H9 (cell line): Measurements from ENCODE around the gene SPDYE6. TPM values are rescaled to one million over a fixed set of nuclear protein-coding genes. Genes with fewer than 3 reads are reported as not detected.
A peak's percentile ranks its signal among the peaks of the same experiment; 100 is the strongest.

ENCODE experiments used
- DNase-seq: peaks from one replicate; pipeline ENCODE4 v3.0.0-alpha.2; 2017
- H2AFZ ChIP-seq: one replicate; pipeline ENCODE4 v1.6.1; 2013; ENCODE audit warnings: mild to moderate bottlenecking, low read length, control low read depth, moderate library complexity
- H2AK5ac ChIP-seq: 2 replicates; pipeline ENCODE4 v1.6.1; 2013; ENCODE audit warnings: low read length, control low read depth, mixed read lengths; ENCODE audit not compliant: insufficient read length
- H2BK120ac ChIP-seq: one replicate; pipeline ENCODE4 v1.6.1; 2013; ENCODE audit warnings: low read depth, mild to moderate bottlenecking, low read length, control low read depth, inconsistent platforms; ENCODE audit not compliant: poor library complexity, severe bottlenecking
- H2BK12ac ChIP-seq: 2 replicates; pipeline ENCODE4 v1.6.1; 2013; ENCODE audit warnings: low read length, control low read depth, mixed read lengths, low read depth; ENCODE audit not compliant: insufficient read length
- H2BK15ac ChIP-seq: 2 replicates; pipeline ENCODE4 v1.6.1; 2013; ENCODE audit warnings: low read depth, low read length, control low read depth
- H2BK20ac ChIP-seq: one replicate; pipeline ENCODE4 v1.6.1; 2013; ENCODE audit warnings: low read depth, mild to moderate bottlenecking, low read length, control low read depth, inconsistent platforms; ENCODE audit not compliant: poor library complexity, severe bottlenecking
- H2BK5ac ChIP-seq: 2 replicates; pipeline ENCODE4 v1.6.1; 2013; ENCODE audit warnings: low read length, control low read depth, mixed read lengths; ENCODE audit not compliant: insufficient read length
- H3K14ac ChIP-seq: 2 replicates; pipeline ENCODE4 v1.6.1; 2013; ENCODE audit warnings: low read length, control low read depth; ENCODE audit not compliant: insufficient read depth
- H3K18ac ChIP-seq: 2 replicates; pipeline ENCODE4 v1.6.1; 2013; ENCODE audit warnings: low read depth, mild to moderate bottlenecking, mixed read lengths, low read length, control low read depth; ENCODE audit not compliant: insufficient read length
- H3K23ac ChIP-seq: 2 replicates; pipeline ENCODE4 v1.6.1; 2013; ENCODE audit warnings: low read length, control low read depth, mixed read lengths, low read depth; ENCODE audit not compliant: insufficient read length
- H3K23me2 ChIP-seq: 2 replicates; pipeline ENCODE4 v1.6.1; 2013; ENCODE audit warnings: low read depth, mild to moderate bottlenecking, mixed read lengths, low read length, control low read depth; ENCODE audit not compliant: insufficient read length, poor library complexity, severe bottlenecking
- H3K27ac ChIP-seq: 2 replicates; pipeline ENCODE4 v1.5.1; 2013; ENCODE audit warnings: low read length, control low read depth, mixed read lengths, low read depth; ENCODE audit not compliant: insufficient read length
- H3K27me3 ChIP-seq: 2 replicates; pipeline ENCODE4 v1.6.1; 2013; ENCODE audit warnings: low read length, control low read depth, inconsistent platforms; ENCODE audit not compliant: insufficient read depth
- H3K4ac ChIP-seq: 2 replicates; pipeline ENCODE4 v1.6.1; 2013; ENCODE audit warnings: low read depth, mild to moderate bottlenecking, control low read depth, inconsistent platforms, low read length, moderate library complexity
- H3K4me1 ChIP-seq: 2 replicates; pipeline ENCODE4 v1.6.1; 2013; ENCODE audit warnings: low read length, control low read depth, inconsistent platforms; ENCODE audit not compliant: insufficient read depth
- H3K4me2 ChIP-seq: 2 replicates; pipeline ENCODE4 v1.6.1; 2013; ENCODE audit warnings: low read length, control low read depth, mixed read lengths; ENCODE audit not compliant: insufficient read length, insufficient read depth
- H3K56ac ChIP-seq: 2 replicates; pipeline ENCODE4 v1.6.1; 2013; ENCODE audit warnings: low read depth, mild to moderate bottlenecking, mixed read lengths, low read length, control low read depth; ENCODE audit not compliant: insufficient read length
- H3K79me1 ChIP-seq: 2 replicates; pipeline ENCODE4 v1.6.1; 2013; ENCODE audit warnings: low read depth, mild to moderate bottlenecking, moderate library complexity, low read length, control low read depth, inconsistent platforms; ENCODE audit not compliant: insufficient read depth, poor library complexity, severe bottlenecking
- H3K79me2 ChIP-seq: 2 replicates; pipeline ENCODE4 v1.6.1; 2013; ENCODE audit warnings: low read length, control low read depth, inconsistent platforms; ENCODE audit not compliant: insufficient read depth
- H3K9ac ChIP-seq: 2 replicates; pipeline ENCODE4 v1.6.1; 2013; ENCODE audit warnings: low read length, control low read depth, mixed read lengths; ENCODE audit not compliant: insufficient read length; ENCODE audit errors: extremely low read depth
- H3K9me3 ChIP-seq: one replicate; pipeline ENCODE4 v1.6.1; 2013; ENCODE audit warnings: low read depth, low read length, inconsistent platforms; ENCODE audit not compliant: control insufficient read depth
- H3T11ph ChIP-seq: one replicate; pipeline ENCODE4 v1.6.1; 2013; ENCODE audit warnings: mild to moderate bottlenecking, low read length, control low read depth, inconsistent platforms
- H4K20me1 ChIP-seq: one replicate; pipeline ENCODE4 v1.6.1; 2013; ENCODE audit not compliant: control insufficient read depth, insufficient read length, insufficient read depth
- H4K5ac ChIP-seq: 2 replicates; pipeline ENCODE4 v1.6.1; 2013; ENCODE audit warnings: low read depth, mild to moderate bottlenecking, mixed read lengths, low read length, control low read depth; ENCODE audit not compliant: insufficient read length
- H4K8ac ChIP-seq: replicated peaks from 2 replicates; pipeline ENCODE4 v1.6.1; 2013; ENCODE audit warnings: low read length, control low read depth, mixed read lengths, low read depth; ENCODE audit not compliant: insufficient read length
- H4K91ac ChIP-seq: 2 replicates; pipeline ENCODE4 v1.6.1; 2013; ENCODE audit warnings: low read depth, mild to moderate bottlenecking, moderate library complexity, mixed read lengths, low read length, control low read depth; ENCODE audit not compliant: insufficient read length
- H3K27ac Mint-ChIP-seq, 3 experiments: 2 replicates in 2 of 3; 3 replicates in 1 of 3; pipeline ENCODE4 v1.8.0; 2020 to 2021; ENCODE audit warnings: mixed read lengths in 3 of 3, mild to moderate bottlenecking in 1 of 3, moderate library complexity in 1 of 3
- H3K27me3 Mint-ChIP-seq: 2 replicates; pipeline ENCODE4 v1.8.0; 2021; ENCODE audit warnings: low read depth, mild to moderate bottlenecking, moderate library complexity, mixed read lengths
- H3K36me3 Mint-ChIP-seq, 3 experiments: 2 replicates in 2 of 3; 3 replicates in 1 of 3; pipeline ENCODE4 v1.8.0; 2020 to 2021; ENCODE audit warnings: low read depth in 3 of 3, mixed read lengths in 3 of 3; ENCODE audit not compliant: insufficient read depth in 1 of 3
- H3K4me1 Mint-ChIP-seq, 2 experiments: 2 replicates each; pipeline ENCODE4 v1.8.0; 2020; ENCODE audit warnings: mixed read lengths in 2 of 2
- H3K4me3 Mint-ChIP-seq, 2 experiments: 2 replicates in 1 of 2; 3 replicates in 1 of 2; pipeline ENCODE4 v1.8.0; 2020 to 2021; ENCODE audit warnings: mild to moderate bottlenecking in 2 of 2, mixed read lengths in 2 of 2, moderate library complexity in 1 of 2
- H3K9me3 Mint-ChIP-seq, 2 experiments: 2 replicates in 1 of 2; 3 replicates in 1 of 2; pipeline ENCODE4 v1.8.0; 2020; ENCODE audit warnings: mild to moderate bottlenecking in 2 of 2, mixed read lengths in 2 of 2, moderate library complexity in 1 of 2
- WGBS: extraction: QIAGEN DNeasy Blood & Tissue Kit; methylation state at CpG from one replicate; pipeline ENCODE4 v1.1.7; 2013; ENCODE audit warnings: missing lambda C conversion rate, low lambda C conversion rate, mixed read lengths; ENCODE audit not compliant: insufficient read length; ENCODE audit errors: extremely low coverage; 5-methylcytosine and 5-hydroxymethylcytosine counted together
- total RNA-seq: library from RNA; stranded (reverse); gene quantifications from 2 replicates; pipeline ENCODE4 v1.2.1, GENCODE V29; 2021
- TF ChIP-seq, protein P1 (sequence below): fragments of 200-600 bp; sonication (generic); conservative IDR thresholded peaks from 3 replicates; pipeline ENCODE4 v1.8.0; 2021; ENCODE audit warnings: antibody characterized with exemption, mild to moderate bottlenecking

SPDYE6 gene
- total RNA-seq, 1 experiment from 2014 or later = not detected

DNA sequence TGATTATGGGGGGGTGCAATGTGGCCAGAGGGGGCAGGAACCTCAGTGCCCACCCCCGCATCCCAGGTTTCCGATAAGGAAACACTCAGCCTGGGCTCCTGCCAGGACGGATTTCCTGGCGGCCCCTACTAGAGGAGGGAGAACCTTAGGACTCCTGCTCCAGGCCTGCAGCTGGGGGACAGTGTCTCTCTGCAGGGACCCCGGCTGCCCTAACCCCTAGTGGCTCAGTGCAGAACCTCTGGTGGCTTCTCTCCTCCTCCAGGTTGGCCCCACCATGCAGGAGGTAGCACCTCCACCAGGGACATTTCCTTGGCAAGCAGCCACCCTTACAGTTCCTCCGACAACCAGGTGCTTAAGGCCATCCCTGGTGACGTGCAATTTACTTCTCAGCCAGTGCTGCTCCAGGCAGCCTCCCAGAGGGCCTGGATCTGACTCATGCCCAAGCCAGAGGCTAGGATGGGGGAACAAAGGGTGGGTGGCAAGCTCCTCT lies 37.7 kb downstream of the SPDYE6 start:
- Histone ChIP-seq H3K23me2 (no peaks in the 10 kb centered on the region), H3K18ac (no peak overlapping the region), H4K8ac (no peak overlapping the region), H2BK120ac (no peak overlapping the region), H2BK12ac (no peak overlapping the region), H3K9ac (no peak overlapping the region), H3K79me2 (no peaks in the 10 kb centered on the region), H3K79me1 (no peaks in the 10 kb centered on the region), H4K91ac (no peak overlapping the region), H3K9me3 (no peaks in the 10 kb centered on the region), H3K56ac (no peak overlapping the region), H2BK5ac (no peak overlapping the region), H3K27ac (no peak overlapping the region), H2AK5ac (no peak overlapping the region), H3K14ac (no peak overlapping the region), H3K23ac (no peak overlapping the region), H4K5ac (no peak overlapping the region), H3K4me2 (no peak overlapping the region), H2BK15ac (no peak overlapping the region), H2AFZ (no peak overlapping the region), H3K27me3 (no peaks in the 10 kb centered on the region), H3T11ph (no peak overlapping the region), H3K4me1 (no peaks in the 10 kb centered on the region; the same call in 1 of the 2 replicates), H4K20me1 (no peaks in the 10 kb centered on the region), H3K4ac (no peak overlapping the region), H2BK20ac (no peak overlapping the region)
- Mint-ChIP-seq H3K9me3 (no peaks in the 10 kb centered on the region), H3K27ac (peak overlapping the region in 1 of 3 experiments; percentile 59; a peak in 1 of 7 replicates), H3K27me3 (peaks cover 17% of the 10 kb centered on the region), H3K36me3 (peaks cover 3 to 21% (median 18%) of the 10 kb centered on the region in 3 experiments), H3K4me1 (peaks cover 13 to 23% of the 10 kb centered on the region in 2 experiments), H3K4me3 (no peak overlapping the region)
- no CpG with 5 or more reads among the region's 7 CpGs for WGBS
- TF ChIP-seq, protein P1, sequence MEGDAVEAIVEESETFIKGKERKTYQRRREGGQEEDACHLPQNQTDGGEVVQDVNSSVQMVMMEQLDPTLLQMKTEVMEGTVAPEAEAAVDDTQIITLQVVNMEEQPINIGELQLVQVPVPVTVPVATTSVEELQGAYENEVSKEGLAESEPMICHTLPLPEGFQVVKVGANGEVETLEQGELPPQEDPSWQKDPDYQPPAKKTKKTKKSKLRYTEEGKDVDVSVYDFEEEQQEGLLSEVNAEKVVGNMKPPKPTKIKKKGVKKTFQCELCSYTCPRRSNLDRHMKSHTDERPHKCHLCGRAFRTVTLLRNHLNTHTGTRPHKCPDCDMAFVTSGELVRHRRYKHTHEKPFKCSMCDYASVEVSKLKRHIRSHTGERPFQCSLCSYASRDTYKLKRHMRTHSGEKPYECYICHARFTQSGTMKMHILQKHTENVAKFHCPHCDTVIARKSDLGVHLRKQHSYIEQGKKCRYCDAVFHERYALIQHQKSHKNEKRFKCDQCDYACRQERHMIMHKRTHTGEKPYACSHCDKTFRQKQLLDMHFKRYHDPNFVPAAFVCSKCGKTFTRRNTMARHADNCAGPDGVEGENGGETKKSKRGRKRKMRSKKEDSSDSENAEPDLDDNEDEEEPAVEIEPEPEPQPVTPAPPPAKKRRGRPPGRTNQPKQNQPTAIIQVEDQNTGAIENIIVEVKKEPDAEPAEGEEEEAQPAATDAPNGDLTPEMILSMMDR = peak; percentile 29; the same call in 2 of the 3 replicates
- no peak for DNase-seq
